ENCODE data around the gene SRM.

The SRM gene

GRCh38 chr1:11046270-11046566 lies 13.6 kb downstream of the SRM start:
- peaks cover 3% of the 10 kb centered on the region for H3K27me3 Mint-ChIP-seq (ENCODE audit: low read depth)
- no peaks in the 10 kb centered on the region for H3K9me3 Mint-ChIP-seq
- no peaks in the 10 kb centered on the region for H3K4me1 Mint-ChIP-seq
- no peak overlapping the region for H3K4me3 Mint-ChIP-seq
- H3K27ac Mint-ChIP-seq: no peak overlapping the region
- no peak for TF ChIP-seq CTCF (IDR thresholded peaks at IDR 0.05; ENCODE audit: unreplicated experiment in 3 of 3)
- no peaks in the 10 kb centered on the region for H3K36me3 Mint-ChIP-seq (ENCODE audit: low read depth)

- no peaks in the 10 kb centered on the region for H3K9me3 Mint-ChIP-seq
- H3K4me1 Mint-ChIP-seq: no peaks in the 10 kb centered on the region
Observed at GRCh38 chr1:11045428-11046269, 14.2 kb downstream of the SRM start.

GRCh38 chr1:11044849-11045427 lies 14.9 kb downstream of the SRM start:
- no peak overlapping the region for H3K27ac Mint-ChIP-seq
- no peaks in the 10 kb centered on the region for H3K4me1 Mint-ChIP-seq
- H3K9me3 Mint-ChIP-seq: no peaks in the 10 kb centered on the region
- H3K36me3 Mint-ChIP-seq (ENCODE audit: low read depth): no peaks in the 10 kb centered on the region
- H3K4me3 Mint-ChIP-seq: no peak overlapping the region
- peaks cover 3% of the 10 kb centered on the region for H3K27me3 Mint-ChIP-seq (ENCODE audit: low read depth)
- TF ChIP-seq CTCF (IDR thresholded peaks at IDR 0.05; ENCODE audit: unreplicated experiment in 3 of 3): no peak

More at GRCh38 chr1:11045428-11046269, 14.2 kb downstream of the SRM start:
- H3K36me3 Mint-ChIP-seq (ENCODE audit: low read depth): no peaks in the 10 kb centered on the region
- no peak for TF ChIP-seq CTCF (IDR thresholded peaks at IDR 0.05; ENCODE audit: unreplicated experiment in 3 of 3)
- H3K27ac Mint-ChIP-seq: no peak overlapping the region
- H3K27me3 Mint-ChIP-seq (ENCODE audit: low read depth): peaks cover 3% of the 10 kb centered on the region
- no peak overlapping the region for H3K4me3 Mint-ChIP-seq

GRCh38 chr1:11044086-11044848 lies 15.6 kb downstream of the SRM start:
- no peaks in the 10 kb centered on the region for H3K4me1 Mint-ChIP-seq
- H3K9me3 Mint-ChIP-seq: no peaks in the 10 kb centered on the region
- H3K27me3 Mint-ChIP-seq (ENCODE audit: low read depth): peaks cover 3% of the 10 kb centered on the region
- H3K36me3 Mint-ChIP-seq (ENCODE audit: low read depth): no peaks in the 10 kb centered on the region
- no peak overlapping the region for H3K4me3 Mint-ChIP-seq
- H3K27ac Mint-ChIP-seq: no peak overlapping the region
- TF ChIP-seq CTCF (IDR thresholded peaks at IDR 0.05; ENCODE audit: unreplicated experiment in 3 of 3): no peak

- no peaks in the 10 kb centered on the region for H3K4me1 Mint-ChIP-seq
- no peaks in the 10 kb centered on the region for H3K36me3 Mint-ChIP-seq (ENCODE audit: low read depth)
Observed at GRCh38 chr1:11042995-11043874, 16.6 kb downstream of the SRM start.

More at GRCh38 chr1:11042995-11043874, 16.6 kb downstream of the SRM start:
- H3K4me3 Mint-ChIP-seq: no peak overlapping the region
- H3K9me3 Mint-ChIP-seq: no peaks in the 10 kb centered on the region
- H3K27me3 Mint-ChIP-seq (ENCODE audit: low read depth): peaks cover 3% of the 10 kb centered on the region
- TF ChIP-seq CTCF (IDR thresholded peaks at IDR 0.05; ENCODE audit: unreplicated experiment in 3 of 3): no peak
- H3K27ac Mint-ChIP-seq: no peak overlapping the region

All from nephron (organoid).